Measurements from ENCODE around the gene CPA5. TPM values are rescaled to one million over a fixed set of nuclear protein-coding genes. Genes with fewer than 3 reads are reported as not detected.

CPA5 gene
- total RNA-seq, 2 donors from 2014 or later: not detected

DNA sequence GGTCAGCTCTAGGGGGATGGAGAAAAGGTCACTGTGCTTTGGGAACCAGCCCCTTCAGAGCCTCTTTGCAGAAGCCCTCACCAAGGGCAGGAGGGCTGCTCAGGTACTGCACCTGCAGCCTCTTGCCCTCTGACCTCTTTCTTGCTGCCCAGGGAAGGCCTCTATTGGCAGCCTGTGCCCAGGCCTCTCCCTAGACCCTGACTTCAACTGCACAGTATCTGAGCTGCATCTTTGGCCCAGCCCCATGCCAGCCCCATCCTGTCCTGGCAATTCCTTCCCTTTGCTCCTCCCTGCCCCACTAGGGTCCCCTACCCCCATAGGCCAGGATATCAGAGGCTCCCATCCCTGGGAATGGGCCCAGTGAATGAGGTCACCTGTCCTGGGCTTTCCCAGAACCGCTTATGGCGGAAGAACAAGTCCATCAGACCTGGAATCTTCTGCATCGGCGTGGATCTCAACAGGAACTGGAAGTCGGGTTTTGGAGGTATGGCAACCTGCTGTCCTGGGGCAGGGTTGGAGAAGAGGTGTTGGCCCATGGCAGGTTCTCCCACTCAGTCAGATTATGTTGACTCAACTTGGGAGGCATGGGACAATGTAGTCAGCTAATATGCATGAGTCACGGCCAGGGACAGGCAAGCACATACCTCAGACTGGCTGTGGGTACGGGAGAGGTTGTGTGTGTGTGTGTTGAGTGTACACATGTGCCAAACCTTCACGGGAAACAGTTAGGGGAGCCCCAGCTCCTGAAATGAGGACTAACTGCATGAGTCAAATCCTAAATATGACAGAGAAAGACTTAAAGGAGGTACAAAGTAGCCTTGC is 18.6 kb downstream of the CPA5 start:
- H3K36me3 ChIP-seq: no peaks in the 10 kb centered on the region
- H3K4me1 ChIP-seq (ENCODE audit: control insufficient read depth in 1 of 2, low read depth in 2 of 2): peaks cover 3 to 23% of the 10 kb centered on the region in 2 donors
- H3K9me3 ChIP-seq: no peaks in the 10 kb centered on the region
- TF ChIP-seq, protein P1, sequence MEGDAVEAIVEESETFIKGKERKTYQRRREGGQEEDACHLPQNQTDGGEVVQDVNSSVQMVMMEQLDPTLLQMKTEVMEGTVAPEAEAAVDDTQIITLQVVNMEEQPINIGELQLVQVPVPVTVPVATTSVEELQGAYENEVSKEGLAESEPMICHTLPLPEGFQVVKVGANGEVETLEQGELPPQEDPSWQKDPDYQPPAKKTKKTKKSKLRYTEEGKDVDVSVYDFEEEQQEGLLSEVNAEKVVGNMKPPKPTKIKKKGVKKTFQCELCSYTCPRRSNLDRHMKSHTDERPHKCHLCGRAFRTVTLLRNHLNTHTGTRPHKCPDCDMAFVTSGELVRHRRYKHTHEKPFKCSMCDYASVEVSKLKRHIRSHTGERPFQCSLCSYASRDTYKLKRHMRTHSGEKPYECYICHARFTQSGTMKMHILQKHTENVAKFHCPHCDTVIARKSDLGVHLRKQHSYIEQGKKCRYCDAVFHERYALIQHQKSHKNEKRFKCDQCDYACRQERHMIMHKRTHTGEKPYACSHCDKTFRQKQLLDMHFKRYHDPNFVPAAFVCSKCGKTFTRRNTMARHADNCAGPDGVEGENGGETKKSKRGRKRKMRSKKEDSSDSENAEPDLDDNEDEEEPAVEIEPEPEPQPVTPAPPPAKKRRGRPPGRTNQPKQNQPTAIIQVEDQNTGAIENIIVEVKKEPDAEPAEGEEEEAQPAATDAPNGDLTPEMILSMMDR (IDR thresholded peaks at IDR 0.05): no peak
- DNase-seq (ENCODE audit: low spot score): peak; percentile 51
- ATAC-seq (ENCODE audit: insufficient number of reproducible peaks, low FRiP score, low read depth): peak; percentile 85
- no peak overlapping the region for H3K4me3 ChIP-seq
- H3K27me3 ChIP-seq (replicated peaks; ENCODE audit: insufficient read depth): no peaks in the 10 kb centered on the region
- H3K27ac ChIP-seq: peak overlapping the region; percentile 30 to 70

DNA sequence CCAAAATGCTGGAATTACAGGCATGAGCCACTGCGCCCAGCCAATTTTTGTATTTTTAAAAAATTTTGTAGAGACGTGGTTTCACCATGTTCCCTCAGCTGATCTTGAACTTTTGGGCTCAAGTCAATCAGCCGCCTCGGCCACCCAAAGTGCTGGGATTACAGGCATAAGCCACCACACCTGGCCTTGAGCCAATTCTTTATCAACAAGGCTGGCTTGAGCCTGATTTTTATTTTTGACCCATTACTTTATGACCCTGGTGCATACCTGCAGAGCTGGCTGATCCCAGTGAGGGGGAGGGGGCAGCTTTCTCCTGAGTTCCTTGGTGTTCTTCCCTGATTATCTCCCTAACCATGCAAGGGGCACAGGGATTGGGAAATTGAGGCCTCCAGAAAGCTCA is 19.8 kb downstream of the CPA5 start:
- DNase-seq (ENCODE audit: low spot score) (no peak), ATAC-seq (ENCODE audit: insufficient number of reproducible peaks, low FRiP score, low read depth) (no peak)
- peaks cover 9 to 34% of the 10 kb centered on the region in 2 donors for H3K4me1 ChIP-seq (ENCODE audit: control insufficient read depth in 1 of 2, low read depth in 2 of 2)
- no peaks in the 10 kb centered on the region for H3K9me3 ChIP-seq
- H3K27ac ChIP-seq: peak overlapping the region in 1 of 2 donors; percentile 70
- no peak overlapping the region for H3K4me3 ChIP-seq
- TF ChIP-seq, protein P1 (IDR thresholded peaks at IDR 0.05): no peak
- no peaks in the 10 kb centered on the region for H3K27me3 ChIP-seq (replicated peaks; ENCODE audit: insufficient read depth)
- H3K36me3 ChIP-seq: no peaks in the 10 kb centered on the region

DNA sequence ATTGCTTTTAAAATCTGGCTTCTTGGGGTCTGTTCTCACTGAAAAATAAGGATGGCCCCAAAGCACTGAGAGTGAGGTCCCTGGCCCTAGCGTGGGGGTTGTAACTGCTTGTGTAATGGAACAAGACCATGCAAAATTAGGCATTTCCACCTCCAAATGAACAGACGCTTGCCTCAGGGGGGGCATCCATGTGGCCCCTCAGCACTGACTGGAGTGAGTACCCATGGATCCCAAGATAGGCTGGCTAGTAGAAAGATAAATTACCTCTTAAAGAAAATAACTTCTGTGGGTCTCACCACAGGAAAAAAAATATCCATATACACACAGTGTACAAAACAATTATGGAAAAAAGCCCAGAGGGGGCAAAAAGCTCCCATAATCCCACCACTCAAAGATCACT is 20.5 kb downstream of the CPA5 start:
- DNase-seq (ENCODE audit: low spot score): no peak

DNA sequence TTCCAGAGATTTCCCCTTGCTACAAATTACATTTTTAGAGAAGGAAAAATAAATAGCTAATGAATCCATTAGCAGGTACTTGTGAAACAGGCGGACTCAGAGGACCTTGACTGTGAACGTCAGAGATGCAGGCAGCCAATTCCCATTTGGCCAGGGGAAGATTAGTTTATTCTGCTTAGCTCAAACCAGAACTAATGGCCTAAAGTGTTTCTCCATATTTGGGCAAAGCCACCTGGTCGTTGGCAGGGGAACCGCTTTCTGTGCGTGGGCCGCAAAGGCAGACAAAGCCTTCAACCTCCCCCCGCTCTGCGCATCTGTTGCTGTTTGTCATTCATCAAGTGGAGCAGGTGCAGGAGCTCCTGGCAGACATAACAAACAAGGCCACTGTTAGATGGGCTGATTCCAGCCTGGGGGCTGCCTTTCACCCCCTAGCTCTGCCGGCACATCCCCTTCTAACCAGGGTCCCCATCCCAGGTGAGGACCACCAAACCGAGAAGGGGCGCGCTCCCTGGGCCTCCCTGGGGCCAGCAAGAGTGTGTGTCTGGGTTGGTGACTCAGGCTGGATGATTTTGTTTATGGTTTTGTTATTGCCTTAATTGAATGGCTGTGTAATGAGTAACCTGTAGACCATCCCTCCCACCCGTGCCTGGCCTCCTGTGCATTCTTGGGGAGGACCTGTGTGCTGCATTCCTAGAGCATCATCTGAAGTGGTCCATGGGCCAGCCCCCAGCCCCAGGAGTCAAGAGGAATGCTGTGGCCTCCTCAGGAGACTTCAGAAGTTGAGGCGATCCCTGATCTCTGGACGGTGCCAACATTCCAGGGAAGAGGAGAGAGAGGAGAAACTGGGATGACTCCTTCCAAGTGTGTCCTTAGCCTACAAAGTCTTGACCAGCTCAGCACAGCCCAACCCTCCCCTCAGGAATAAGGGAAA is 21.2 kb downstream of the CPA5 start:
- no peak overlapping the region for H3K27ac ChIP-seq
- no peak for ATAC-seq (ENCODE audit: insufficient number of reproducible peaks, low FRiP score, low read depth)

More for the DNA sequence above, 20.5 kb downstream of the CPA5 start:
- H3K36me3 ChIP-seq: no peaks in the 10 kb centered on the region
- no peaks in the 10 kb centered on the region for H3K27me3 ChIP-seq (replicated peaks; ENCODE audit: insufficient read depth)
- H3K4me3 ChIP-seq: no peak overlapping the region
- H3K9me3 ChIP-seq: no peaks in the 10 kb centered on the region
- H3K27ac ChIP-seq: no peak overlapping the region
- no peak for ATAC-seq (ENCODE audit: insufficient number of reproducible peaks, low FRiP score, low read depth)
- TF ChIP-seq, protein P1 (IDR thresholded peaks at IDR 0.05): no peak
- H3K4me1 ChIP-seq (ENCODE audit: control insufficient read depth in 1 of 2, low read depth in 2 of 2): peaks cover 10 to 40% of the 10 kb centered on the region in 2 donors

More for the DNA sequence above, 21.2 kb downstream of the CPA5 start:
- H3K9me3 ChIP-seq: no peaks in the 10 kb centered on the region
- no peak for DNase-seq (ENCODE audit: low spot score)
- no peaks in the 10 kb centered on the region for H3K27me3 ChIP-seq (replicated peaks; ENCODE audit: insufficient read depth)
- TF ChIP-seq, protein P1 (IDR thresholded peaks at IDR 0.05): no peak
- H3K4me3 ChIP-seq: no peak overlapping the region
- H3K36me3 ChIP-seq: no peaks in the 10 kb centered on the region
- H3K4me1 ChIP-seq (ENCODE audit: control insufficient read depth in 1 of 2, low read depth in 2 of 2): peaks cover 16 to 47% of the 10 kb centered on the region in 2 donors
